ENCODE measurements around the gene DYNLT3.
A peak's percentile ranks its signal among the peaks of the same experiment; 100 is the strongest.

Gene DYNLT3, protein sequence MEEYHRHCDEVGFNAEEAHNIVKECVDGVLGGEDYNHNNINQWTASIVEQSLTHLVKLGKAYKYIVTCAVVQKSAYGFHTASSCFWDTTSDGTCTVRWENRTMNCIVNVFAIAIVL

DNA sequence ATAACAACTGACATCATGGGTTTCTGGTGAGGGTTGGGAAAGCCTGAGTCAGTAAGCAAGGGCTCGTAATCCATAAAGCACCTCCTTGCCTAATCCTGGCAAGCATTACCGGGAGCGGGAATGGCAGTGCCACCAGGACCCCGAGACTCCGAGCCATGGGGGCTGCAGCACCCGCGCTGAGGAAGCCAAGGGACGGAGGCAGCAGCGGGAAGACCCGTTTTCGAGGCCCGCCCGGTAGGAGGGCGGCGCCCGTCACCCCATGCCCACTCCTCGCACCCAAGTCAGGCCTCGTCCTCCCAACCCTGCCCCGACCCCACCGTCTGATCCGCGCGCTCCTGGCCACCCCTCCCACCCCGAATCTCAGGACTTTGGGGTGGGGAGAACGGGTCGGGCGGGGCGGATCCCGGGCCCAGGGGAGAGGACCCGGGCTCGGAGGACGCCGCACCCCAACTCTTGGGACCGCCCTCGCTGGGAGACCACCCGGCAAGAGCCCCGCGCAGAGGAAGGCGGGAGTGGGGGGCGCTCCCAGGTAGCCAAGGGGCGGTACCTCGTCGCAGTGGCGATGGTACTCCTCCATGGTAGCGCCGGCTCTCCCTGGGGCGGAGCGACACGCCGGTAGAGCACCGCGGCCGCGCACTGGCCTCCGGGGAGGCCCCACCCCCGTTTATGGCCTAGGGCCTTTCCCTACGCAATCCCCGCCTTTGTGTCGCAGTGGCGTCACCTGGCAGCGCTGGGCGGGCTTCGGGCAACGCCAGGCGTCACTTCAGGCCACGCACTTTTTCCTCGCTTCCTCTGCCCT is at the start of gene DYNLT3:
TSS of gene DYNLT3 (minus strand) at position 638 of the 799 bp plus-strand sequence. CDS start at position 577, 61 bp downstream.
- DNase-seq (ENCODE audit: low spot score) = peak; percentile 73

DNA sequence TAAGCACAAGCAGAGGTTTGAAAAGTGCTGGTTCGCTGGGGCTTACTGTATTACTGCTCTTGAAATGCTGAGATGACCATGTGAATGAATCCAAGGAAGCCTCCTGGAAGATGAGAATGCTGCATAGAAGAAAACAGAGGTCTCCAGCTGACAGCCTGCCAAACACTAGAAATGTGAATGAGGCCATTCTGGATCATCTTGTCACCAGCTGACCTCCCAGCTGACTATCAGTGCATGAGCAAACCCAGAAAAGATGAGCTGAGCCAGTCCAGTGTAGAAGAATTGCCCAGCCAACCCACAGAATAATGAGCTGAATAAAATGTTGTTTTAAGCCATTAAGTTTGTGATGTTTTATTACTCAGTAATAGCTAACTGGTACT is 49.1 kb upstream of the DYNLT3 start:
- no peak for DNase-seq (ENCODE audit: low spot score)

DNA sequence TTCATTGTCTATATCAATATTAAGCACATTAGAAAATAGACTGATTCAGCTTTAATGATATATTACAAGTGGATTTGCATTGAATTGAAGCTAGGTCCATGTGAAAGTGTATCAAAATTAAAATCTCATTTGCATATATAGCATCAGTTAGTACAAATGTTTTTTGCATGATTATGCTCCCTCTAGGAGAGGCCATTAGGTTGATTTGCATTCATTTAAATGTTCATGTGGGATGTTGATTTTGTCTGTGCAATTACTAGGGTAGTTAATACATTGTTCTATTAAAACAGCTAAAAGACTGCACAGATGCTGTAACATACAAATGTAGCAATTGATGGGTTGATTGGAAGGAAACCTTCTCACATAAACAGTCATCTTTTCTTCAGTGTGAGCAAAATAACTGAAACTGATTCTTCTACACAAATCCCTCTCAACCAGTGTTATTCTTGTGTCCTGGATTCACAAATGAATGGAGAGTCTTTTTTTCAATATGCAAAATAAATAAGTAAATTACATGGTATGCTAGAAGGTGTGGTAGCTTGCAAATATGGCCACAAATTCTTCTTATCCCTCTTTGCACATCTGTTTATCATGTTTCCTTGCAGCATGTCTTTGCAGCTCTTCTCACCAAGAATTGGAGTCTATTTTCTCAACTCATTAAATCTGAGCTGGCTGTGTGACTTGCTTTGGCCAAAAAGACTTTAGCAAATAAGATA is 48.6 kb upstream of the DYNLT3 start:
- DNase-seq (ENCODE audit: low spot score) = no peak

DNA sequence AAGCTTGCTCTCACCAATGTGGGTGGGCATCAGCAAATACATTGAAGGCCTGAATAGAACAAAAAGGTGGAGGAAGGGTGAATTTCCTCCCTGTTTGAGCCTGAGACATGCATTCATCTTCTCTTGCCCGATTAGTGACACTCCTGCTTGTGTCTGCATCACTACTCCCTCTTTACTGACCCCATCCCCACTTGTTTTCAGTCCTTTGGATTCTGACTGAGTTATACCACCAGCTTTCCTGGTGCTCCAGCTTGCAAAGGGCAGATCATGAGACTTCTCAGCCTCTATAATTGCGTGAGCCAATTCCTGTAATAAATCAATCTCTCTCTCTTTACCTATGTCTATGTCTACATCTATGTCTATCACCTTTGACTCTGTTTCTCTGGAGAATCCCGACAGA is 47.4 kb upstream of the DYNLT3 start:
- DNase-seq (ENCODE audit: low spot score) = no peak

DNA sequence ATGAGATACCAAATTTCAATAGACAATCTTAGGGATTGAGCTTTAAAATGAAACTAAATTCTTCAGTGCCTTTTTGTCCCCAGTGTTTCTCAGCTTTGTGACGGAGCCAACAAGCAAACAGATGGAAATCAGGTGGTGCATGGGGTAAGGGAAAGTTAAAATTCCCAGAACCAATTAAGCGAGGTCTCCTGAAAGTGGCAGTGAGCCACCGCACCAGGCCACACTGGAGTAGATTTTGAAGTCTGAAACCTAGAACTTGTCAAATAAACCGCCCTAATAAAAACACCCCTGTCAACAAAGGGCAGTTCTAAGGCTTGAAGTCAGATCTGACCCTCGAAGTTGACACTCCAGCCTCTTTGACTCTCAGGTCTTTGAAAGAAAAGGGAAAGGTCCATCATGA is 40.6 kb upstream of the DYNLT3 start:
- no peak for DNase-seq (ENCODE audit: low spot score)

DNA sequence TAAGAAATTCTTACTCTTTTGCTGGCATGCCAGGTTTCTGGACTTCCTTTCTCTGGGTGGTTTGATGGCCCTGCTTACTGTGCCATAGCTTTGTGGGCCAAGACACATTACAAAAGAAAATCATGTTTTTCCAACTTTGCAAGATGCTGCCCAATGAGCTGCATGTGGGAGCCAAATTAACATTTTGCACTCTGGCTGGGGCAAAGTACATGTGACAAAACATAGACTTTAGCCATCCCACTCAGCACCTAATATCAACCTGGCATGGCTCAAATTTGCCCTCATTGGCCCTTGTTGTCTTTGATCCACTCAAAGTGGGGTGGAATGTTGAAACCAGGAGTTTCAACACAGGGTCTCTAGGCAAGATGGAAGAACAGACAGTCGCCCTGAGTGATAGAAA is 40.0 kb upstream of the DYNLT3 start:
- DNase-seq (ENCODE audit: low spot score) = no peak

DNA sequence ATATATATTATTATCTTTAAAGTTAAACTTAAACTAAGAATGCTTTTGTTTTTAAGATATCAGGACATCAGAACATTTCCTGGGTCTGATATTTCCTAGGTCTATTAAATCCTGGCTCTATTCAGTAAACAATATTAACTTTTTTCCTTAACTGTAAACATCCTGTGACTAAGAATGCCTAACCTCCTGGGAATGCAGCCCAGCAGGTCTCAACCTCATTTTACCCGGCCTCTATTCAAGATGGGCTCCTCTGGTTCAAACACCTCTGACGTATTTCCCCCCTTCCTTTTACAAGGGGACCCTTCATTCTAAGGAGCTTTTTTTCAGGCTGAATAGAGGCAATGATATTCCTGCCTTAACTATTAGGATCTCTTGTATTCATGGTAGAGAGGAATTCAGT is 35.8 kb upstream of the DYNLT3 start:
- DNase-seq (ENCODE audit: low spot score) = no peak

DNA sequence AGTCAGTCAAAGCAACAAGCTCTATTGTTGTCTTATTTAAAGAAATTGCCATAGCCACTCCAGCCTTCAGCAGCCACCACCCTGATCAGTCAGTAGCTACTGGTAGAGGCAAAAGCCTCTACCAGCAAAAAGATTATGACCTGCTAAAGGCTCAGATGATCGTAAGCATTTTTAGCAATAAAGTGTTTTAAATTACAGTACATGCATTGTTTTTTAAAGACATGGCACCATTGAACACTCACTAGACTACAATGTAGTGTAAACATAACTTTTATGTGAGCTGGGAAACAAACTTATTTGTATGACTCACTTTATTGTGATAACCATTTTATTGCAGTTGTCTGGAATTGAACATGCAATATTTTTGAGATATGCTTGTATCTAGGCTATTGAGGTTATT is 32.3 kb upstream of the DYNLT3 start:
- DNase-seq (ENCODE audit: low spot score) = no peak

DNA sequence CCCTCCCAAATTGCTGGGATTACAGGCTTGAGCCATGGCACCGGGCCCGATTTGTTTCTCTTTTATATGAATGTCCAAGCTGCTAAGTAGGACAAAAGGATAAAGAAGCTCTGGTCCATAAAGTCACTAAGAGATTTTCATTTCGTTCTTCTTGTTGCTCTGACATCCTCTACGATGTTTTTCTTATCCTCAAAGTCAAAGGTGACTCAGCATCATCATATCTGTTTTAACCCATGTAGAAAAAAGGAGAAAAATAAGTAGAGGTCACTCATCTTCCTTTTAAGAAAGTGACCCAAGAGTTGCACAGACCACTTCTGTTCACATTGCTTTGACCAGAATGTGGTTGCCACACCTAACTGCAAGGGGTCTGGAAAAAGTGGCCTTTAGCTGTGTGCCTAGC is 29.3 kb upstream of the DYNLT3 start:
- DNase-seq (ENCODE audit: low spot score) = no peak

DNA sequence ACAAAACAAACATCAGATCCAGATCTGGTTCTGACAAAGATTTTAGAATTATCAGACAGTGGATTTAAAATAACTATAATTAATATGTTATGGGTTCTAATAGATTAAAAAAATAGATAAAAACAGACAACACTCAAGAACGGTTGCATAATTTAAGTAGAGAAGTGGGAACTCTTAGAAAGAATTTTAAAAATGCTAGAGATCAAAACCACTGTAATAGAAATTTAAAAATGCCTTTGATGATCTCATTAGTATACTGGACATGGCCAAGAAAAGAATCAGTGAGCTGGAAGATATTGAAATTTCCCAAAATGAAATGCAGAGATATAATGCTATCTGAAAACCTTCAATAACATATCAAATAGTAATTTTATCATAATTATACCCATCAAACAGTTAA is 28.3 kb upstream of the DYNLT3 start:
- no peak for DNase-seq (ENCODE audit: low spot score)

DNA sequence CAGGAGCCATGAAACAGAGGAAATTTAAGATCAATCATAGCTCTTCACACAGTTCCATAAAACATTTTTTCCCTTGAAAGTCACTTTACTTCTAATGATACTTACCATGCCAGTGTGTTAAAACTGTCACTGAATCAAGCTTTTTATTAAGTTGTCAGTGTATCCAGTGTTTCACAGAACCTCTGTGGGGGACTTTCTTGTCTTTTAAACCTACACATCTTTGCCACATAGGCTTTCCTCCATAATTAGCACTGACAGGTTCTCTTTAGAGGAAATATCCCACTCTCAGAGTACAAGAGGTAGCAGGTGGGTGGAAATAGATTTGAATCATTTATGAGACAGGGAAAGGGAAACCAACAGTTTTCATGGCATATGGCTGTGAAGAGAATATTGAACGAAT is 25.8 kb upstream of the DYNLT3 start:
- DNase-seq (ENCODE audit: low spot score) = no peak

DNA sequence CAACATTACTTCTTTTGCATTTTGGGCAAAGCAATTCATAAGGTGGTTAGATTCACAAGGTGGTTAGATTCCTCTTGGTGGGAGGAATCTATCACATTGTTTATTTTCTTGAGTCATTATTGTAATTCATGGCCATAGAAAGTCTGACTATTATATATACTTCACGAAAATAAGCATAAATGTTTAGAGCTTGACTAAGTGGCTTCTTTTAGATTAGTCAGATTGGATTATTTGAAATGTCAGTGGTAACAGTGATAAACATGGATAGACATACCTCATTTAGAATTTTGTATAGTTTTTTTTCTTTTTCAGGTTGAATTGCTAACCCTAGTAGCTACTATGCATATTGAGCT is 24.9 kb upstream of the DYNLT3 start:
- no peak for DNase-seq (ENCODE audit: low spot score)

DNA sequence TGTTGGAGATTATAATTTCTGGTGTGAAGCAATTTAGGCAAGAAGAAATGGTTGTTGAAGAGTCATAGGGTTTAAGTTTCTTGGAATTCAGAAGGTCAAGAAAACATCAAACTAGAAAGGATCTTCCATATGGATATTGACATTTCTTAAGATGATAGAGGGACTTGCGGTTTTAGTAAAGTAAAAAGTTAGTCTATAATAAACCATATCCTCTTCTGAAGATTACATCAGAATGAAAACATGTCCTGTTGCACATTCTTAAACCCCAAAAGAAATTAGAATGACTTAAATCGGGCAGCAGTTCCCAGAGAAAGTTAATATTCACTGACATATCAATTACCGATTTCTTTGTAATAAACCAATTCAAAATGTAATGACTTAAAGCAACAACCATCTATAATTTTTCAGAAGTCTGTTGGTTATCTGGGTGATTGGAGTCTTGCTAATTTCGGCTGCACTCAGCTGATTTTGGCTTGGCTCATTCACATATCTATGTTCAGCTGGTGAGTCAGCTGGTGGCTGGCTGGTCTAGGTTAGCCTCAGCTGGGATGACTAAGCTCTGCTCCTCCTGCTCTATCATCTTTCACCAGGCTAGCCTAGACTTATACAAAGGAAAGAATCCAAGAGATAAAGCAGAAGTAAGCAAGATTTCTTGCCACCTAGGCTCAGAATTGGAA is 24.4 kb upstream of the DYNLT3 start:
- peak; percentile 91 for DNase-seq (ENCODE audit: low spot score)

DNA sequence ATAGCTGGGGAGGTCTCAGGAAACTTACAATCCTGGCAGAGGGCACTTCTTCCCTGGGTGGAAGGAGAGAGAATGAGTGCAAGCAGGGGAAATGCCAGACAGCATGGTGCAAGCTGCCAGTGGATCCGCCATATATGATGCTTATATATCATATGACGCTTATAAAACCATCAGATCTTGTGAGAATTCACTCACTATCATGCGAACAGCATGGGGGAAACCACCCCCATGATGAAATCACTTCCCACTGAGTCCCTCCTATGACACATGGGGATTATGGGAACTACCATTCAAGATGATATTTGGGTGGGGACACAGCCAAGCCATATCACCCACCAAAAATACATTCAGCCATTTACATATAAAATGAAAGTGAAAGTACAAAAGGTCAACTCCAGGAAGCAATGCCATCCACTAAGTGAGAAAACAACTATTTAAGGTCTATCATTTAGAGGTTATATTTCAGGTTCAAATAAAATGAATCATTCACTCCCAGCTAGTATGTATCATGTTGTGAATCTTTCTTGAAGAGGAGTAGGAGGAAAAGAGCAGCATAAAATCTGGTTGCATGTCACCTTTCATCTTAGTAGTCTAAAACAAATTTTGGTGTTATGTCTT is 20.3 kb upstream of the DYNLT3 start:
- DNase-seq (ENCODE audit: low spot score) = no peak

DNA sequence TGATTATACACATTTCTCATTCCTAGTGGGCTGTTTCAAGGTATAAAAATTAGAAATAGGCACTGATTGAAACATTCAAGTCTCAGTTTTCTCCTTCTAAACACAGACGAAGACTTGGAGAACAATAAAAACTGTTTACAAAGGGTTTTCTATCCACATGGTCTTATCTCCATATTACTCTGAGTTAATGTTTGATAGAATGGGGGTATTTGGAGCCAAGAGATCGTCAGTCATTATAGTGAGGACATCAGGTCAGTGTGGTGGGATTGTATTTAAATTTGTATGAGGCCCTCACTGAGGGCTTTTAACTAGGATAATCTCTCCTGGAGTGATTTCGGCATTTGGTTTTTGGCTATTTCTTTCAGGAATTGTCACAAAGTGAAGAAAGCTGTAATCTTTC is 16.4 kb upstream of the DYNLT3 start:
- DNase-seq (ENCODE audit: low spot score) = no peak

DNA sequence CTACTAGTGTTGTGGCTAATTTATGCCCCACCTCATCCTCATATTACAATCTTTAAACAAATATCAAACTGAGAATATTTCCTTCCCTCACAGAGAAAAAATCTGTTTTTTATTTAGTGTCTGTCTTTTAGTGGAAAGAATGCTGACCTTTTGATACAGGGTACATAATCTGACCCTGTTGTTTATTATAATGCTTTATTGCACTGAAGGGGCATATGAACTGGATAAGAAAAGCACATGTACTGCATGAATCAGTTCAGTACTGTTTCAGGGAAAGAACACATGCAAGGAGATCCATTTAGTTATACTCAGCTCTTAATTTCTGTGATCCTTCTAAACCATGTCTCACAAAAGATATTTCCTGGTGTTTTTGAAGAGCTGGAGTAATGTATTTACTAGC is 15.5 kb upstream of the DYNLT3 start:
- DNase-seq (ENCODE audit: low spot score) = no peak

DNA sequence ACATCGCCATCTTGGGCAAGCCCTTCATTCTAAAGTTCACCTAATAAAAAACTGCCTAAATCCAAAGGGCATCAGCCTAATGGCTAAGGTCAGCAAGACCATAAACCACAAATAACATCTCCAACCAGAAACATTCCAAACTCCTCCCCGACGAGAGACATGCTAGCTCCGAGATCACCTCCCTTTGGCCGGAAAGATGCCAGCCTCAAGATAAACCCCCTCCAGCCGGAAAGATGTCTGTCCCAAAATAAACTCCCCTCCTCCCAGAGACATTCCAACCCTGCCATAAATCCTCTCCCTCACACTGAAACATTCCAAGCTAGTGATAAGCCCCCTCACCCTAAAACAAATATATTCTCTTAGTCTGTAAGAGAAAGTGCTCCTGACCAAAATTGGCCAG is 13.3 kb upstream of the DYNLT3 start:
- no peak for DNase-seq (ENCODE audit: low spot score)

DNA sequence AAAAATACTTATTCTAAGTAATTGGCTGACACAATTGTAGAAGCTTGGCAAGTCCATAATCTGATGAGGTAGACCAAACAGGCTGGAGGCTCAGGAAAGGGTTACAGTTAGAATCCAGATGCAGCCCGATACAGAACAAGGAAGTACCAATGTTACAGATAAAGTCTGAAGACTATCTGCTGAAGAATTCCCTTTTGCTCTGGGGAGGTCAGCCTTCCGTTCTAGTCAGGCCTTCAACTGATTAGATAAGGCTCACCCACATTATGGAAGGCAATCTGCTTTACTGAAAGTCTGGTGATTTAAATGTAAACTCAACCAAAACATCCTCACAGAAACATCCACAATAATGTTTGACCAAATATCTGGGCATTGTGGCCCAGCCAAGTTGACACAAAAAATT is 7.4 kb upstream of the DYNLT3 start:
- DNase-seq (ENCODE audit: low spot score) = no peak

DNA sequence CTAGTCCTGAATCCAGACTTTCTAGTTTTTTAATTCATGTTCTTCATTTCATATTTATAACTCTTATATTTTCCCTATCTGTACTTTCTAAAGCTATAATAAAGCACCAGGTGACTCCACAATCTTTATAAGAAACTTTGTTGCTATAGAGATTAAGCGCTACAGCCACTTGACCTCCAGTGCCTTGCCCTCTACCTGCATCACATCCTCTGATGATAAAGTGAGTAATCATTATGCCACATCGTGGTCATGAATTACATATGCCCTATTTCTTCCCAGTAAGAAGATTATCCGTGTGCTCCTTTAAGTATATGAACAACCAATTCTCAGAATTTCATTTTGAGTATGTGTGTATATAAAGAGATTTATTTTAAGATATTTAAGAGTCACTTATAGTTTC is 6.8 kb upstream of the DYNLT3 start:
- DNase-seq (ENCODE audit: low spot score) = no peak

DNA sequence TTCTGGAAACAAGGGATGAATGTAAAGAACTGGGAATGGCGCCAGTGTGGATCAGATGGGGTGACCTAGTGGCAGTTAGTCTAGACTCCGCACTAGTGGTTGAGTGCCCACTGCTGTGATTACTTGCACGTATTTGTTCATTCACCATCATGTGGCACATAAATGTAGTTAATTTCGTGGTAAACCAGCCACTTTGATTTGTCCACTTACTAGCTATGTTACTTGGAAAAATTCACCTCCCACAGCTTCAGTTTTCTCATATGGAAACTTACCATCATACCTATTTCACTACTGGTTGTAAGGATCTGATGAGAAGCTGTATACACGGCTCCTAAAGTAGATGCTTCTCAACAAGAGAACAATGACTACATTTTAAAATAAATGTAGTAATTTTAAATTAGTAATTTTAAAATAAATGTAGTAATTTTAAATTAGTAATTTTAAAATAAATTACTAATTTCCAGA is 394 bp upstream of the DYNLT3 start:
- no peak for DNase-seq (ENCODE audit: low spot score)

DNA sequence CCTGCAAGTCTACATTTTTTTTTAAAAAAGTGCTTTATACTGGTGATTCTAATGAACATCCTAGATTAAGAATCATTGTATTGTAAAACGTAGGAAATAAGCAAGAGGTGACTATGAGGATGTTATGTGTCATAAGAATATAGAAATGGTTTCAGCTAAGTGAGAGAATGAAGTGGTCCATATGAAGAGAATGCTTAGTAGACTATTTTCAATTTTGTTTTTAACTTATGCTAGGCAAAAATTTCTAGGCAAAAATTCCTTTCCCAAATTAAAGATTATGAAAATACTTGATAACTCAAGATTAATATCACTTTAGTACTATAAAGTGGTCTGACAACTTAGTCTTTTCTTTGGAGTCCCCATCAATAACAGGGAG is 825 bp downstream of the DYNLT3 start:
- DNase-seq (ENCODE audit: low spot score) = no peak

DNA sequence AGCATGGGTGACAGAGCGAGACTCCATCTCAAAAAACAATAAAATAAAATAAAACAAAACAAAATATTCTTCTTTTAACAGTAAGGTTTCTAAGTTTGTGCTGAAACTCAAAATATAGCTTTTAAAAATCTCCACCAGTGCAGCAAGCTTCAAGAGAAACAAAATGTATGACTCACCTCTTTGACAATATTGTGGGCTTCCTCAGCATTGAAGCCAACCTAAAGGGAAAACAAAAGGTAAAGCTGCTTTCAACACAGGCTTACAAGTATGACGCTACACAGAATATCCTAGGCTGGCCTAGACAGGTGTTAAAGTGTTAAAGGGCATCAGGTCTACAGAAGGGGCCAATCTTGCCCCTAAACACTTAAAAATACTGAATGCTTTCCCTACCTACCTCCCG is 1.2 kb downstream of the DYNLT3 start:
- no peak for DNase-seq (ENCODE audit: low spot score)

DNA sequence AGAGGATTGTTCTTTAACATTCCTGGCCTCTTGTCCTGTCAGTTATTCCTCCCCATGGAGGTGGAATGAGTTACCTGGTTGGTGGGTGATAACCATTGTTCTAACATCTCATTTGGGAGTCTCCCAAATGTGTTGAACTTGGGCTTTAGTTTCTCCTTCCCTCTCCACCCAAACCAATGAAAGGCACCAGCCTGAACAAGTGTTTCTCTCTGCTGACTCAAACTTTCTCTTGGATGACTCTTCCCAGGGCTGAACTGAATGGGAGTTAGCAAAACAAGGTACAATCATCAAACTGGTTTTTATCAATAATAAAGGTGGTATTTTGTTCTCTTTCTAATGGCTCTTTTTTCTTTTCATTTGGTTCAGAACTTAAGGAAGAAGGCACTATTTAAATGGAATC is 2.7 kb downstream of the DYNLT3 start:
- no peak for DNase-seq (ENCODE audit: low spot score)

All from AG08395 (cell line).